Activated CD4-positive, CD25-positive, alpha-beta regulatory T cell treated with anti-CD3 and anti-CD28 coated beads, Interleukin-2, amount 50 U/mL, for 24 hours (primary cell): ENCODE data around the gene SYTL2.
"Not testable (repeated sequence)": the region's sequence is repeated elsewhere in the genome, so short reads cannot be mapped to it uniquely, and the experiment has no call there.

Experiments
- ATAC-seq, 2 donors: fragments of 150-1000 bp; cut with Tn5 transposase; one replicate each; pipeline ENCODE4 v1.10.0; 2021; ENCODE audit warnings: mild to moderate bottlenecking in 1 of 2, moderate library complexity in 1 of 2

Gene SYTL2, protein sequence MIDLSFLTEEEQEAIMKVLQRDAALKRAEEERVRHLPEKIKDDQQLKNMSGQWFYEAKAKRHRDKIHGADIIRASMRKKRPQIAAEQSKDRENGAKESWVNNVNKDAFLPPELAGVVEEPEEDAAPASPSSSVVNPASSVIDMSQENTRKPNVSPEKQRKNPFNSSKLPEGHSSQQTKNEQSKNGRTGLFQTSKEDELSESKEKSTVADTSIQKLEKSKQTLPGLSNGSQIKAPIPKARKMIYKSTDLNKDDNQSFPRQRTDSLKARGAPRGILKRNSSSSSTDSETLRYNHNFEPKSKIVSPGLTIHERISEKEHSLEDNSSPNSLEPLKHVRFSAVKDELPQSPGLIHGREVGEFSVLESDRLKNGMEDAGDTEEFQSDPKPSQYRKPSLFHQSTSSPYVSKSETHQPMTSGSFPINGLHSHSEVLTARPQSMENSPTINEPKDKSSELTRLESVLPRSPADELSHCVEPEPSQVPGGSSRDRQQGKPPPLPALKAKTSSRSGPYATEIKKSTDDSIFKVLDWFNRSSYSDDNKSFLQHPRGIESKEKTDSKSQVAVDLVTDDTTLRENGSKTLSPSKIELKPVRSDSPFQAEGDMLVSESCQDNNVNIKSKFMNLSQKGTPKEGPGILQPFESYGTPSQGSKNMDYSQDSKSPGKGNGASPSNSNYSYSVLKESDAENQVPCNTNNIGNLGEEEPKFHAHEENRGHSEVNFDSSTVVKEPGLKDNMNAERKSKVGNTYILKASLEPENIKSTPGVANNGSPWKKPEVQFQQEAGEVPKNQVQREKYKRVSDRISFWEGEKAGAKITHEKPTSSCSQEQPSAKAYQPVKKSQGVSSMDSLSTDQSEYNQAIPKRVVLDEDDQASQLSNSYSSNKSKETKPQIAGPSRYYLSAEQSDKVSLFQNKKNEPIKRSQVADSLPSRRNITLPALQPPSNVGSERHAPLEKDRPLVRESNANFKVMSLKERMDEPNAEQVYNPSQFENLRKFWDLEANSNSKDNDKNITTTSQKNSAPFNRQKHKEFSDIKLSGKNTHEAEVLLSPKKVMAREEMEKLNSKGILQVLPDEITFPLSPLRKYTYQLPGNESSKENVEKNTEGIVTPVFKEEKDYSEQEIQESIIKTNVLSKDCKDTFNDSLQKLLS (N-terminal part only)

DNA sequence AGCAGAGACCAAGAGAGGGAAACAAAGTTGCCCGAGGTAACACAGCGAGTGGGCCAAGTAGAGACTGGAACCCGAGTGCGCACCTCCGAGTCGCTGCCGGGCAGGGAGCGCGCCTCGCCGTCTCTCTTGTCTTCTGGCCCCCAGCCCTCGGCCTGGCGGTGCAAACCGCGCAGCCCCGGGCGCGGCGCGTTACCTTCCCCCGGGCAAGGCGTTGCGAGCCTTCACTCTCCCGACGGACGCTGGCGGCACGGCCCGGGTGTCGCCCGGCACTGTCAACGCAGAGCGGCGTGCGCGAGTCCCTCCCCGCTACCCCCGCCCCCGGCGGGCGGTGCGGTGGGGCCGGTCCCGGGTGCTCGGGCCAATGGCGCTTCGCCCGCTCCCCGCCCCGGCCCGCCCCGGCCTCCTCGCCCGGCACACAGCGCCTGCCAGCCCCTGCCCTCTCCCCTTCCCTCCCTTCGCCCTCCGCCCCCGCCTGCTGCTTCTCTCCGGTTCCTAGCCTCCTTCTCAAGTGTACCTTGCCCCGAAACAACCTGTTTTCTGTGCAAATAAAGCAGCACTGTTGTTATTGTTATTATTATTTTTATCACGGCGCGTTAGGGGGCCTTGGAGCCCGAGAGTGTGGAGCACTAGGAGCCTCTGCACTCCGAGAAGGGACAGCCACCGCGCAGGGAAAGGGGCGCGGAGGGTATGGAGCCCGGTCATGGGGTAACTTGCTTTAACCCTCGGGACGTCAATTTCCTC is at the start of gene SYTL2:
Gene SYTL2 (minus strand): TSS at position 271 of the 741 bp plus-strand sequence. CDS start 53,416 bp downstream, outside the sequence.
- peak; percentile 97 for ATAC-seq

DNA sequence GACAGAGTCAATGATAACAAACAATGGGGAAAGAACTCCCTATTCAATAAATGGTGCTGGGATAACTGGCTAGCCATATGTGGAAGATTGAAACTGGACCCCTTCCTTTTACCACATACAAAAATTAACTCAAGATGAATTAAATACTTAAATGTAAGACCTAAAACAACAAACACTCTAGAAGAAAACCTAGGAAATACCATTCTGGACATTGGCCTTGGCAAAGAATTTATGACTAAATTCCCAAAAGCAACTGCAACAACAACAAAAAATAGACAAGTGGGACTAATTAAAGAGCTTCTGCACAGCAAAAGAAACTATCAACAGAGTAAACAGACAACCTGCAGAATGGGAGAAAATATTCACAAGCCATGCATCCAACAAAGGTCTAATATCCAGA is 48.6 kb upstream of the SYTL2 start:
- not testable (repeated sequence) for ATAC-seq

DNA sequence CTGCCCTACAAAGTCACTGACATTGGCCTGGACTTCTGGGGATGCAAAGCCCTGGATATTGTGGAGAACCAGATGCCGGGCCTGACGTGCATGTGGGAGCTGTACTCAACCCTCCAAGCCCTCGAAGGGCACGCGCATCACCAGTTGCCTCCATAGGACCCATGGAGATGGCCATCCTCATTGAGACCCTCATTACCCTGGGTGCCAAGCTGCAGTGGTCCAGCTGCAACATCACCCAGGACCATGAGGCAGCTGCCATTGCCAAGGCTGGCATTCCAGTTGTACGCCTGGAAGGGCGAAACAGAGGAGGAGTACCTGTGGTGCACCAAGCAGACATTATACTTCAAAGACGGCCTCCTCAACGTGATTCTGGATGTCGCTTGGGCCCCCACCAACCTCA is 46.2 kb upstream of the SYTL2 start:
- no peak for ATAC-seq

DNA sequence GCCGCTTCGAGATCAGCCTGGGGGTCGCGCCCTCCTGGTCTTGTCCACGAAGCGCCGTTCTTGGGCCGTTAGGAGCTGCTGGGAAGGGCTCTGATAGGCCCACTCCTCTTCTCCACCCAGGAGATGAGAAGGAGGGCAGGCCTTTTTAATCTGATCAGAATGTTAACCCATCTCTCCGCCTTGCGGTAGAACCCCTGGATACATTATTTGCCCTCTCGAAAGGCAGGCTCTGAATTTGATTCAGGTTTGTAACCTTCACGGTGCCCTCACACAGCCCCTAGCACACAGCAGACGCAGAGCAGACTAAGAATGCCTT is 44.4 kb upstream of the SYTL2 start, which contains the start of gene CCDC83:
Gene CCDC83 (plus strand): TSS at position 43 of the 316 bp plus-strand sequence. CDS start 9,741 bp downstream, outside the sequence.
- no peak for ATAC-seq

DNA sequence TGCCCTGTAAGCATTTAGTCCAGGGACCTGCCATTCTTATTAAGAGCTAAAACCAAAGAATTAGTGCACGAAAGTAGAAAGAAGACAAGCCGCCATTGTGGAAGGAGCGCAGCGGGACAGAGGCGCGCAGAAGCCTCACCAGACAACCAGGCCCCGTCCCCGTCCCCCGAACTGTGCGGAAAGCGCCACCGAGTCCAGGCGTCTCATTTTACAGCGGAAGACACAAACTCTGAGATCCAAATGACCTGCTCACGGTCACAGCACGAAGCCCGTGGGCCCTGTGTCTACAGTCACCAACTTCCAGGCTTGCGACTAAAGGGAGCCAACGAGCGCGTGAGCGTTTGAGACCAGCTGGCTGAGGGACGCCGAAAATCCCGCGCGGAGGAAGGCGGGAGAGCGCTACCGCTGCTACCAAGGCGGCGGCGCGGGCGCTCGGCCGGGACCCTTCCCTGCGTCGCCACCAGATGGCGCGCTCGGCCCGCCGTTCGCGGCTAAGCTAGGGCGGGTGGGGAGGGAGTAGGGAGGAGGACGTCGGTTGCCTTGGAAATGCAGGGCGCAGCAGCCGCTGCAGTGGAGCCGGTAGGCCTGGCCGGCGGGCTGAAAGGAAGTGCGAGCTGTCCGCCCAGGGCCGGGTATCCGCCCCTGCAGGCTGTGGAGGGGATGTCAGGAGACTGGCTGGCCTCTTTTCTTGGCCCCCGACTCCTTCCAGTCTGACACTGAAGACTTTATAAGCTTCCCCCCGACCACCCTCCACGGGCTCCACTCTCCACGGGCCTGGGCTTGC is 43.8 kb upstream of the SYTL2 start:
- ATAC-seq = peak; percentile 94 to 95

DNA sequence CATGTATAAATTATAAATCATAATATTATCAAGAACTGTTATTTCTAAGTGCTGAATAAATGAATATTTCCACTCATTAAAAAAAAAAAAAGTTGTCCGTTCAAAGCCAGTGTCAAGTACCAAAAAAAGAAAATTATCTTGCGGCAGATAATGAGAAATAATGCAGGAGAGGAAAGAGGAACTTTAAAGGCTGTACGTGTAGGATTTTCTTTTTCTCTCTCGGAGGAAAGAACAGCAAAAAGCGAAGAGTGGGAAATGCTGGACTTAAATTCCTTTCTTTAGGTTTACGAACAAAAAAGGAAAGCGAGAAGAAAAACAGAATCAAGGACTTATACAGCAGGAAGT is 43.2 kb upstream of the SYTL2 start:
- no peak for ATAC-seq

DNA sequence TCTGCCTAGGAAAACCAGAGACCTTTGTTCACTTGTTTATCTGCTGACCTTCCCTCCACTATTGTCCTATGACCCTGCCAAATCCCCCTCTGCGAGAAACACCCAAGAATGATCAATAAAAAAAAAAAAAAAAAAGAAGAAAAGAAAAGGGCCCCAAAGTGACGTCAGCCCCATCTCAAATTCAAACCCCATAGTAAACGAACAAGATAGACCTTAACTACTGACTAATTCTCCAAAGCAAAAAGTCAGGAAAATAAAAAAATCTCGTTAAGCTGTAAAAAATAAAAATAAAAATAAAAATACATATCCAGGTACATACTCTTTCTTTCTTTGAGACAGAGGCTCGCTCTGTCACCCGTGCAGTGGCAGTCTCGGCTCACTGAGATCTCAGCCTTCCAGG is 42.6 kb upstream of the SYTL2 start:
- ATAC-seq = not testable (repeated sequence)

DNA sequence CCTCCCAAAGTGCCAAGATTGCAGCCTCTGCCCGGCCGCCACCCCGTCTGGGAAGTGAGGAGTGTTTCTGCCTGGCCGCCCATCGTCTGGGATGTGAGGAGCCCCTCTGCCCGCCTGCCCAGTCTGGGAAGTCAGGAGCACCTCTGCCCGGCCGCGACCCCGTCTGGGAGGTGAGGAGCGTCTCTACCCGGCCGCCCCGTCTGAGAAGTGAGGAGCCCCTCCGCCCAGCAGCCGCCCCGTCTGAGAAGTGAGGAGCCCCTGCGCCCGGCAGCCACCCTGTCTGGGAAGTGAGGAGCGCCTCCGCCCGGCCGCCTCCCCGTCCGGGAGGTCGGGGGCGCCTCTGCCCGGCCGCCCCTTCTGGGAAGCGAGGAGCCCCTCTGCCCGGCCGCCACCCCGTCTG is 41.8 kb upstream of the SYTL2 start:
- not testable (repeated sequence) for ATAC-seq

DNA sequence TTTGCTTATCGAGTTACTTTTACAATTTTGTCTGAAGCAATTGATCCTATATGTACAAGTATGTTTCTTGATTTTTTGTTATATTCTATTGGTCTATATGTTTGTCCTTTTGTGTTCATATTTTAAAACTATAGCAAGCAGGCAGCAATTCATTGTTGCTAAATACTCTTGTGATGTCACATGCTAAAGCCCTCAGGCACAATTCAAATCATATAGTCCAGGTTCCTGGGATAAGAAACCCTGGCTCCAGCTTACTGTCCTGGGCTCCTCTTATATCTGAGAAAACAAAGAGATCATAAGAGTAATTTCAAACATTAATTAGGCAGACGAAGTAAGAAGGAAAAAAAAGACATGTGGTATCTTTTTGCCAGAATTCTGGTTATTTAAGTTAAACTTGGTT is 37.6 kb upstream of the SYTL2 start:
- ATAC-seq = no peak

DNA sequence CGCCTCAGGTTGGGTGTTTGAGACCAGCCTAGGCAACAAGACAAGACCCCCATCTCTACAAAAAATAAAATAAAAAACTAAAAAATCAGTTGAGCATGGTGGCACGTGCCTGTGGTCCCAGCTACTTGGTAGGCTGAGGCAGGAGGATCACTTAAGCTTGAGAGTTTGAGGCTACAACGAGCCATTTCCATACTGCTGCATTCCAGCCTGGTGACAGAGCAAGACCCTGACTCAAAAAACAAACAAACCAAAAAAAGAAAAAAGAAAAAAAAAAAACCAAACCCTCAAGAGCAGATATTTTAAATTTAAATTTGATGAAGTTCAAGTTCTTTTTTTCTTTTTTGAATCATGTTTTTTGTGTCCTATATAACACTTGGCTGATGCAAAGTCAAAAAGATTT is 37.1 kb upstream of the SYTL2 start:
- ATAC-seq = no peak

DNA sequence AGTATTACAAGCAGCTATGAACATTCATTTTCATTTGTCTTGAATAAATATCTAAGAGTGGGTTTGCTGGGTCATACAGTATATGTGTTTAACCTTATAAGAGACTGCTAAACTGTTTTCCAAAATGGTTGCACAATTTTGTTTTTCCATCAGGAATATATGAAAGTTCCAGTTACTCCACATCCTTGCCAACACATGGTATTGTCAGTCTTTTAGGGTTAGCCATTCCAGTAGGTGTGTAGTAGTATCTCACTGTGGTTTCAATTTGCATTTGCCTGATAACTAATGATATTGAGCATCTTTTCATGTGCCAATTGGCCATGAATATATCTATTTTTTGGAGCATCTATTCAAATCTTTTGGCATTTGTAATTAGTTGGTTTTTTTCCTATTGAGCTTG is 36.5 kb upstream of the SYTL2 start:
- ATAC-seq = no peak

DNA sequence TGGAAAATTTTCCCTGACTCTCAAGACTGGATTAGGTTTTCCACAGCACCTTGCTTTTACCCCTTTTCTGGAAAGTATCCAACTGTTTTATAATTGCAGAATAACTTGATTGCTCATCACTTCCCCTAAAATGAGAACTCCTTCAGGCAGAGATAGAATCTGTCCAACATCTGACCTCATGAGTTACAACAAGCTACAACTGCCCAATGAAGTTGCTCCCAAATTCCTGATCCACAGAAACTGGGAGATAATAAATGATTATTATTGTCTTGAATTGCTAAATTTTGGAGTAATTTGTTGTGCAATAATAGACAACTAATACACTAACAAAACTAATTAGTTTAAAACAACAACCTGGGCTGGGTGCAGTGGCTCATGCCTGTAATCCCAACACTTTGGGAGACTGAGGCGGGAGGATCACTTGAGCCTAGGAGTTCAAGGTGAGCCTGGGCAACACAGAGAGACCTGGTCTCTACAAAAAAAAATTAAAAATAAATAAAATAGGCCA is 34.2 kb upstream of the SYTL2 start:
- ATAC-seq = no peak

DNA sequence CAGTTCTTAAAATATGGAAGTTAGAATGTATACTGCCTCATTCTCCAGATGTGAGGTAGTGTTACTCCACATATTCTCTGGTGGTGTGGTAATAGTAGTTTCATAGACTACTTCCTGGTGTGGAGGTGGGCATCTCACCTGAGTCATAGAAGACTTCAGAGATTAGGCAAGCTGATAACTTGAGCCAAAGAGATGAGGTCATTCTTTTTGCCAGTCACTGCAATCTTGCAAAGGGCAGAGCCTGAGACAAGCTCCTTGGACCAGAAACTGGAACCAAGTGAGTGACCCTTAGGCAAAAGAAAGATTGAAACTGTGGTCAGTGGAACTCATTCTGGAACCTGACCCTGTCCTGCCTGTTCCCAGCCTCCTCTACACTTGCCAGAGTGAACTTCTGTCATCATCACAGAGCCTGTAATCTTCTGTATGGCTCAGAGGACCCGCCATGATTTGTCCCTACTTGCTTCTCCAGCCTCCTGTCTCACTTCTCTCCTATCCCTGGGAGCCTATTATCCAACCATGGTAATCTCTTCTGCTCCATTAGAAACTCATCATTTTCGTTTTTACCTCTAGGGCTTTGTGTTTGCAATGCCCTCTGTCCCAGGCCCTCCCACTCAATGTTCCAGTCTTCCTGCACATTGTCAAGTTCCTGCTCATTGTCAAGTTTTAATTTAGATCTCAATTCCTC is 33.6 kb upstream of the SYTL2 start:
- peak in 1 of 2 donors; percentile 53 for ATAC-seq

DNA sequence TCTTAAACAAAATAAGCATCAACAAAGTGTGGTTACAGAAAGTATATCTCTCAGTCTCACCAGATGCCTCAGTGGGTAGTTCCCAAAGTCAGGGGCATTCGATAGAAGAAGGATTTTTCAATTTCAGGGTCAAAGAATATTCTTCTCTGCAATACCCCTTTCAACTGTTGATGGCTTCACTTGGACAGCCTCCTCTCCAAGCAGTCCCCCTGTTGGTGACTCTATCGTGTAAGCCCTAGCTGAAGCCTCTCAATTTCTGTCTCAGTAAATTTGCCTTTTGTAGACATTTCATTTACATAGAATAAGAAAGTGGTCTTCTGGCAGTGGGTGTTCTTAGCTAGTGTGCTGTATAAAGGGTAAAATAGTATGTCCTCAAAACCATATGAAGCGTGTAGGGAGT is 33.0 kb upstream of the SYTL2 start:
- ATAC-seq = no peak

DNA sequence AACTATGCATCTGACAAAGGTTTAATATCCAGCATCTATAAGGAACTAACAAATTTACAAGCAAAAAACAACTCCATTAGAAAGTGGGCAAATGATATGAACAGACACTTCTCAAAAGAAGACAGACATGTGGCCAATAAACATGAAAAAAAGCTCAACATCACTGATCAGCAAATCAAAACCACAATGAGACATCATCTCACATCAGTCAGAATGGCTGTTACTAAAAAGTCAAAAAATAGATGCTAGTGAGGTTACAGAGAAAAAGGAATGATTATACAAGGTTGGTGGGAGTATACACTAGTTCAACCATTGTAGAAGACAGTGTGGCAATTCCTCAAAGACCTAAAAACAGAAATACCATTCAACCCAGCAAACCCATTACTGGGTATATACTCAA is 30.0 kb upstream of the SYTL2 start:
- ATAC-seq = not testable (repeated sequence)

DNA sequence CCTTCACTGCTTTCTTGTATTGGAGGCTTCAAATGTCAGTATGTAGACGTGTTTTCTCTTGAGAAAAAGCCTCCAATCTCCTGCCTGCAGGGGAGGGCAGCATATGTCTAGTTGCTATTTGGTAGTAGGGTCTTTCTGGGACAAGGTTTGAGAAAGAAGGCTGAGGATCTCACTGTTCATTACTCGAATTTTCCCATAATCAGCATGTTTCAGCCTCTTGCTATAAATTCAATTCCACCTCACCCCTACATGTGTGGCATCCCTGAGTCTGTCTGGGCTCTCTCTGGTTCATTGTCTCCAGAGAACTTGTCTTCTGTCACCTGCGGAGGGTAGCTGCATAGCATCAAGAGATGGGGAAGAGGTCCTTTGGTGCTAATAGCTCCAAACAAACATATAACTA is 24.8 kb upstream of the SYTL2 start:
- no peak for ATAC-seq

DNA sequence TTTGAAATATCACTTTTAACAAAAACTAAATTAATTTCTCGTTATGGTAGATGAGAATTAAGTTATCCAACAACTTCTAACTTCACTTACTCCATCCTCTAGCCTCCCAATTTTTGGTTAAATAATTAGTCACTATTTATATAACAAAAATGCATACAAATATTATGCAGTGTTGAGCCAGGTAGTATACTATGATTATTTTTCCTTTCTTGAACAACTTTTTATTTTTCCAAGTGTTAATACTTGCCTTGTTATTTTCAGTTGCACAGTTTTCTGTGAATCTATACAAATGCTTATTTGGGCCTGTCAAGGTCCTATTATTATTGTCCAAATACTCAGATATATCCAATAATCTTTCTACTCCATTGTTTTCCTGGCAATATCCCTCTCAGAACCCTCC is 24.3 kb upstream of the SYTL2 start:
- no peak for ATAC-seq

DNA sequence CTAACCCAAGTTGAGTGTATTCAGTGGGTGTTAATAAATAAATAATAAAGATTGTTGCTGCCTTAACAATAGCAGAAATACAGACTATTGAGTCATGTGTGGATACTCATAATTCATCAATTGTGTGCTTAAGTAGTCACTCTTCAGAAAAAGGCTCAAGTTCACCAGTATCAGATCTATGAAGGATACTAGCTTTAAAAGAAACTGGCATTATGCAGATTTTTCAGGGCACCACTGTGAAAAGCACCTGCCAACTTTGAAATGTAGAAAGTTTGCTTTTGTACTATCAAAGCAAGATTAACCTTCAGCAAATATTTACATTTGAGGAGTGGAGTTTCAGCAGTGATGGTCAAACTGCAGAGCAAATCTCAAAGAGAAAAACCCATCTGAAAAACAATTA is 20.1 kb upstream of the SYTL2 start:
- ATAC-seq = no peak

DNA sequence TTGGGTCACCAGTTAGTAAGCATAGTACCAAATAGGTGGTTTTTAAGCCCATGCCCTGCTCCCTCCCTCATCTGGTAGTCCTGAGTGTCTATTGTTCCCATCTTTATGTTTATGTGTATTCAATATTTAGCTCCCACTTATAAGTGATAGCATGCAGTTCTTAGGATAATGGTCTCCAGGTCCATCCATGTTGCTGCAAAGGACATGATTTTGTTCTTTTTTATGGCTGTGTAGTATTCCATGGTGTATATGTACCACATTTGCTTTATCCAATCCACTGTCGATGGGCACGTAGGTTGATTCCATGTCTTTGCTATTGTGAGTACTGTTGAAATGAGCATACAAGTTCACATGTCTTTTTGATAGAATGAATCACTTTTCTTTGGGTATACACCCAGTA is 18.2 kb upstream of the SYTL2 start:
- ATAC-seq = no peak

DNA sequence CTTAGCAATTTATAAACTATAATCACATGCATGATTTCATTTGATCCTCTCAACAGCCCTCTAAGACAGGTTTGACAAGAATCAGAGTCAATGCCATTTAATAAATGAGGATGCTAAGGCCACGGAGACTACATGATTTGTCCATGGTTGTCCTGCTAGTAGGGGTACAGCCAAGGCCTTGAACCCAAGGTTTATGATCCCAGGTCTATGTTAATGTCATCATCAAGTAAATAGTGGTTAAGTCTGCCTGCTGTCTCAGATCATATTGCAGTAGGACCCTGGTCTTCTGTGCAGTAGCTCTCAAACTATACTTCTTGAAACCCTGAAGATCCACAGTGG is 17.7 kb upstream of the SYTL2 start:
- ATAC-seq = no peak
